ENCODE results near the gene SETD3. TPM values are rescaled to one million over a fixed set of nuclear protein-coding genes. Genes with fewer than 3 reads are reported as not detected.

The SETD3 gene
- total RNA-seq: 51.2 and 53.3 TPM in 2 replicates

DNA sequence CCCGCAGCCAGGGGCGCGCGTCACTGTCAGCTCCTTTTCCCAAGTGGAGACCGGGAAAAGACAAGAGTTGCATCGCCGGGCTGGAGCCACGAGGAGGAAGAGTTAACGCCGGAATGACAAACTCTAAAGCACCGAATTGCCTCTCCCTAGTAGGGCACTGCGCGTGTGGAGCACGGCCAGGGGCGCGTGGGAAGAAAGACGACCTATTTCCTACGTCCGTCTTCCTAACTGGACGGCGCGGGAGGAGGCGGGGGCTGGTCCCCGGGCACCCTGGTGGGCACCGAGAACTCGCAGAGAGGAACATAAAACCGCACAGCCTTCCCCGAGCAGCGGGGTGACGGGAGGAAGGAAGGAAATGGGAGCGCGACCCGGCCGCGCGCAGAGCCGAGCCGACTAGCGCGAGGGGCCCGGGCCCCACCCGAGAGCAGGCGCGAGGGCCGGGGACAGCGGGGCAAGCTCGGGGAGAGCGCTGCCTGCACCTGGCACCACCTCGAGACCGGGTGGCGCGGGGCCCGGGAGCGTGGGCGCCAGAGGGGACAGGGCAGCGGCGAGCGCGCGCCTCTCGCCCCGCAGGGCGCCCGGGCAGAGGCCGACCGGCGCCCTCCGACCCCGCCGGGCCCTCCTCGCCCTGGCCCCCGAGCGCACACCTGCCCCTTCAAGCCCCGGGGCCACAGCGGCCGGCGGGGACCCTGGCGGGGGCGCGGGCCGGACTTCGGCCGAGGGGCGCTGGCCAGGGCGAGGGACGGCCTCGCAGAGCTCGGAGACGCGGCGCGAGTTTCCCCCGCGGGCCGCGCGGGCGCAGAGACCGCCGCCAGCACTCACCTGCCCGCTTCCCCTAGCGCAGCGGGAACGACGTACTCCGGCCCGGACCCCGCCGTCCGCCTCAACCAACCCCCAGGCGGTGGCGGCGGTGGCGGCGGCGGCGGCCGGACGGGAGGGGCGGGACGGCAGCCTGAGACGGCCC lies at the start of gene SETD3:
Gene SETD3, minus strand, starts transcription at position 954 of the 964 bp plus-strand sequence. CDS start 15,054 bp downstream, outside the sequence.

DNA sequence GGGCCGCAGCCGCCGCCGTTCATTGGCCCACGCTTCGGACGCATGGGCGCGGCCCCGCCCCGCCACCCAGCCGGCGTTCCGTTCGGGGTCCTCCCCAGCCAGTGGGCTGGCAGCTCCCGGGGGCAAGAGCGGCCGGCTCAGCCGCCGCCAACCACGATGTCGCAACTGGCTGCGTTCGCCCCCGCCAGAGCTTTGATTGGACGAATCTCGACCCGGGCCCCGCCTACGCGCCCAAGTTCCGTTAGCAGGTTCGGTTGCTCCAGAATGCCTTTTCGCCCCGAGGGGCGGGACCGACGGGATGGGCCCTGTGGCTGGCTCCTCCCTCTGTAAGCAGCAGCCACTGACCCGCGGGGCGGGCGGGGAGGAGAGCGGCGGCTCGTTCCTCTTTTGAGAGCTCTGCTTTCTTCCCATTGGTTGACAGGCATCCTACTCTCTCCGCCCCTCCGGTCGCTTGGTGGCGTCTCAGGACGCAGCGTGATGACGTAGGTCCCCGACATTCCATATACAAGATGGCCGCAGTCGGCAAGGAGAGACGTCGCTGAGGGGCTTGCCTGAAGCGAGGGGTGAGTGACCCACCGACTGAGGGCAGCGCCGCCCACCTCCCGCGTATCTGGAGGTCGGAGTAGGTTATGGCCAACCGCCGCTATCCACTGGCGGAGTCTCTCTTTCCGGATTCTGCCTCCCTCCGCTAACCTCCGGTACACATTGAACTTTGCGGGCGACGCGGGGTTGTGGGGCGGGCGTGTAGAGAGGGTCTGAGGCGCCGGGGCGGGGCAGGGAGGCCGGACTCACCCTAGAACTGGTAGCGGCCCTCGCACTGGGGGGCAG lies 472 bp upstream of the SETD3 start, which contains the start of gene CCNK:
Gene CCNK, plus strand, starts transcription at position 493 of the 828 bp plus-strand sequence. CDS start 11,269 bp downstream, outside the sequence.

Other genes with a start within 250 kb of the SETD3 start
- gene BCL11B, start 208.7 kb downstream of the SETD3 start, total RNA-seq: 0.13 TPM in 1 of 2 replicates, not detected in the other
- 14.0 and 24.6 TPM in 2 replicates for gene CCNK, start 550 bp upstream of the SETD3 start, total RNA-seq
- 23.6 and 28.2 TPM in 2 replicates for gene CCDC85C, start 123.3 kb upstream of the SETD3 start, total RNA-seq
- gene HHIPL1, start 164.3 kb upstream of the SETD3 start, total RNA-seq: 3.3 and 4.7 TPM in 2 replicates
- gene CYP46A1, start 203.4 kb upstream of the SETD3 start, total RNA-seq: 0.07 and 0.15 TPM in 2 replicates

All from mammary microvascular endothelial cell (primary cell).